Activated CD4-positive, alpha-beta T cell treated with anti-CD3 and anti-CD28 coated beads, Interleukin-2, Interleukin-6, amounts not matched to agents 100 ng/mL and 50 ng/mL, durations not matched to agents 16 hours and 8 hours (primary cell): ENCODE data around the gene GSTM1.
A peak's percentile ranks its signal among the peaks of the same experiment; 100 is the strongest.

Experiments
- DNase-seq: peaks from one replicate; pipeline ENCODE4 v3.0.0-alpha.2; 2020

The GSTM1 gene

GRCh38 chr1:109732390-109732881 is 44.8 kb downstream of the GSTM1 start:
- no peak for DNase-seq

- DNase-seq = no peak
Observed at GRCh38 chr1:109733236-109733870, 45.7 kb downstream of the GSTM1 start.

GRCh38 chr1:109739738-109740614 is 52.4 kb downstream of the GSTM1 start:
- DNase-seq = peak; percentile 68

GRCh38 chr1:109740615-109741373 is 53.2 kb downstream of the GSTM1 start, which contains the start of gene GSTM3:
Gene GSTM3 (minus strand): TSS chr1:109741038. CDS start chr1:109740287, 751 bp downstream.
- DNase-seq = no peak
